Activated T-cell treated with anti-CD3 and anti-CD28 coated beads for 48 hours (primary cell): ENCODE data around the gene NACC2.

ENCODE experiments used
- DNase-seq: peaks from one replicate; pipeline ENCODE4 v3.0.0-alpha.2; 2020; ENCODE audit warnings: low read depth

NACC2 gene

DNA sequence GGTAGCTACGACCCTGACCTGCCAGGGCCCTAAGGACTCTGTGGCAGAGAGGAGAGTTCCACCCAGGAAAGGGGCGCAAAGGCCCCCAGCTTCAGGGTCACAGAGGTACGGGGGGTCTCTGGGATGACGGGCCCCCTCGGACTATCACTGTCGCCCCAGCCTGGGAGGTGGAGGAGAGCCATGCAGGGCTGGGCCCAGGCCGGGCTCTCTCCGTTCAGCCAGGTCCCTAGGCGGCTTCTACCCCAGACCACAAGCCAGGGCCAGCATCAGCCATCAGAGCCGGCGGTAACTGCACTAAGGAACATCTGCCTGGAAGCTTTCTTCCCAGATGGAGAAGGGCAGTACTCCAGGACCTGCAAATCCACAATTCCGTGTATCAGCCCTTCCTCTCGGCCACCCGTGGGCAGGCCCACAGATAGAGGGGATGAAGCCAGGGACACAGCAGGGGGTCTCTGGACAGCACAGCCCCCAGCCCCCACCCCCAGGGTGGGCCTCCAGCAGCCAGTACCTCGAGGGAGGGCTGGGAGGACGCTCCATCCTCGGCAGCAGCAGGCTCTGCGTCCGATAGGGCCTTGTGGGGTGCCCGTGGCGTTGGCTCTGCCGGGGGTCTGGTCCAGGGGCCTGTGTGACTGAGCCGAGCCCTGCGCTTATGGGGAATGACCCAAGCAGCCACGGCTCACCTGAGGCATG lies 38.4 kb downstream of the NACC2 start:
- DNase-seq = no peak

DNA sequence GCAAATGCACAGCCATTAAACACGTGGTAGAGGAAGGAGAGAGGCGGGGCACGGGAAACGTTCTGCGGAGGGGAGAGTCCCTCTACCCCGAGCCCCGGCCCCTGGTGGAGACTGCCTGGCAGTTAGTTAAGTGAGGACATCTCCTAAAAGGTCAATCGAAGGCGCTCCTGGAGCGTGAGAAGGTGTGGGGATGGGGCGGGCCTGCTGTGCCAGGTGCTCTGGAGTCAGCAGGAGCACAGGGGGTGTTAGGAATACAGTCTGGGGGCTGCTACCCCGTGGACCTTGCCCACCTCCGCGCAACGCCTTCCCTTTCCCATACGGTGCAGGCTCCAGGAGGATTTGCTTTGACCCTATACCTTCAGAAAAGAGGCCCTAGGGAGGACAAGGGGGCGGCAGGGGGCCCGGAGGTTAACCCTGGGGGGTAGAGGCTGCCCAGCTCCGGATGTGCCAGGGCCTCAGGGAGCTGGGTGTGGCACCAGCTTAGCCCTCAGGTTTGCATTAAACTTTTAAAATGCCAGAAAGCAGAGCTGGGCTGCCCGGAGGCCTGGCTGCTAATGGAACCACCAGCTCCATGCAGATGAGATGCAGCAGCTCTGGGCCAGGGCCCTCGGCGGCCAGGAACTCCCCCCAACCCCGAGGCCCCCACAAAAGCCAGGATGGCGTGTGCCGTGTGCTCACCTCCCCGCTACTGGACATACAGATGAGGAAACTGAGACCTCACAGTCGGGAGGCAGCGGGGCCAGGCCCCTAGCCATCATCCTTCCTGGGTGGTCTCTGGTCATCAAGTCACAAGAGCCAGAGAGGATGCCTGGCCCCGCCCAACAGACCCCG lies 39.2 kb downstream of the NACC2 start:
- no peak for DNase-seq

- DNase-seq = no peak
These were observed 40.0 kb downstream of the NACC2 start for GRCh38 chr9:136054798-136055714.

DNA sequence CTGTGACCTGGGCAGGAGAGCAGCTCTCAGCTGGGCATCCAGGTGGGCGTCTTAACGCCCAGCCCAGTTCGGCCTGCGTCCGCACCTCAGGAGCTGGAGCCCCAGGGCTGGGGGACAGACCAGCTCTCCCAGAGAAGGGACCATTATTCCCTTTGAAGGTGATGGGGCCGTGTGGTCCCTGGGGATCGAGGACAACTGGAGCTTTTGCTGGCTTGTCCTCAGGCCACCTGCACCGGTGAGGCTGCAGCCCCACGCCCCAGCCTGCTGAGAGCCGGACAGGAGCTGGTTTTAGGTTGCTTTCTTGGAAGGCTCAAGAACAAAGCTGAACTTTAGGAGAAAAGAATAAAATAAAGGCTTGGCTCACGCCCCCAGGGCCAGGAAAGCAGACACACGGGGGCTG lies 40.9 kb downstream of the NACC2 start:
- DNase-seq = no peak

- DNase-seq = no peak
These were observed 41.3 kb downstream of the NACC2 start for GRCh38 chr9:136053757-136054142.

- DNase-seq = no peak
These were observed 41.9 kb downstream of the NACC2 start for GRCh38 chr9:136052991-136053756.

DNA sequence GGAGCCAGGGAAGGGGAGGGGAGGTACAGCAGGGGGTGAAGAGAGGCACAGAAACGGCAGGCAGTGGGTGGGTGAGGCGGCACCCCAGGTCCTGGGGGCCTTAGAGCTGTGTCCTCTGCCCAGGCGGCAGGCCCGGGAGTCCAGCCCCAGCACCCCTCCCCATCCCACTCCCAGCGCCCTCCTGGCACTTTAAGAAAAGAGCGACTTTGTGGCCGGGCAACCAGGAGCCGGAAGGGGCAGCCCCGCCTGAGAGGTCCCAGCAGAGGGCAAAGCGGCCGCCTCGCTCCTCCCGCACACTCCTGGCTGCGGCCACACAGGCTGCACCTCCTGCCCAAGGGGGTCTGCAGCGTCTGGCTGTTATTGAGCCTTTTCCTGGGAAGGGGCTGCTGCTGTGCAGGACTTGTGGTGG lies 42.6 kb downstream of the NACC2 start:
- DNase-seq = no peak

DNA sequence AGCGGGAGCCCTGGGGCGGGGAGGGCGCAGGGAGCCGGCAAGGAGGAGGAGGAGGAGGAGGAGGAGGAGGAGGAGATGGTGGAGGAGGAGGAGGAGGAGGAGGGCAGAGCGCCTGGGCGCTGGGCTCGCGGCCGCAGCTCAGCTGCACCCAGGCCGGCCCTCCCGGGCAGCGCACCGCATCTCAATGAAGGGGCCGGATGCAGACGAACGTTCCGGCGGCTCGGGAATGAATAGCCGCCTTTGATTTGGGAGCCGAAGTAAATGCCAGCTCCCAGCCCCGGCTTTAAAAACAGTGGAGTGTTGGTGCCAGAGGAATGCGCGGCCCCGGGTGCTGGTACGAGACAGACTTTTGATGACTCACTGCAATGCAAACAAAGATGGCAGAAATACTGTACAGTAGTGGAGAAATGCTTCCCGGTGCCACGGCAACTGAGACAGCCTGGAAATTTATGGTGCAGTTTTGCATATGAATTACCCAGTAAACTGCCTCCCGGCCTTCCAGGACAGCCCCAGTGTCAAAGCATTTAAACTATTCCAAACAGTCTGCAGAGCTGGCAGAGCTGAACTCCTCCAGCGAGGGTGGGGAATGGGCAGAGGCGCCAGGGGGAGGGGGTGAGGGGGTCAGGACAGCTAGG lies 43.1 kb downstream of the NACC2 start:
- DNase-seq = no peak

GRCh38 chr9:136051453-136051836 lies 43.6 kb downstream of the NACC2 start:
- no peak for DNase-seq

- no peak for DNase-seq
These were observed 44.2 kb downstream of the NACC2 start for GRCh38 chr9:136050701-136051452.

GRCh38 chr9:136050266-136050700 lies 44.8 kb downstream of the NACC2 start:
- no peak for DNase-seq

- DNase-seq = no peak
These were observed 45.4 kb downstream of the NACC2 start for GRCh38 chr9:136049491-136050265.

GRCh38 chr9:136048560-136049411 lies 46.3 kb downstream of the NACC2 start:
- DNase-seq = no peak

- no peak for DNase-seq
These were observed 47.1 kb downstream of the NACC2 start for GRCh38 chr9:136047775-136048559.

GRCh38 chr9:136047076-136047774 lies 47.9 kb downstream of the NACC2 start:
- DNase-seq = no peak

DNA sequence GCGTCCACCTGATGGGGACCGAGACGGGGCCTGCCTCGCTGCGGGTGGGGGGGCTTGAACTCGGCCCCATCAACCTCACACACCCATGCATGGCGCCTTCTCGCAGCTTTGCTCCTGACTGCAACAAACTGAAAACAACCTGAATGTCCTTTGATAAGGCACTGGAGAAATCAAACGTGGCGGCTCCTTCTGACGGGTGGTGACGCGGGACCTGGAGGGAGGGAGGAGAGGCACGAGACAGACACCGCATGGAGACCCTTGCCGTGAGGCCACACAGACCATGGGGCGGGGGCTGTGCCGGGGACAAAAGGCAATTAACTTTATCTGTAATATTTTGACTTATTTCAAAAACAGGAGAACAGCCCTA lies 48.6 kb downstream of the NACC2 start:
- no peak for DNase-seq
